ENCODE measurements around the gene KMT5C. TPM values are rescaled to one million over a fixed set of nuclear protein-coding genes. Genes with fewer than 3 reads are reported as not detected.

KMT5C gene
- total RNA-seq, 1 donor from 2014 or later, result 68.4 TPM

DNA sequence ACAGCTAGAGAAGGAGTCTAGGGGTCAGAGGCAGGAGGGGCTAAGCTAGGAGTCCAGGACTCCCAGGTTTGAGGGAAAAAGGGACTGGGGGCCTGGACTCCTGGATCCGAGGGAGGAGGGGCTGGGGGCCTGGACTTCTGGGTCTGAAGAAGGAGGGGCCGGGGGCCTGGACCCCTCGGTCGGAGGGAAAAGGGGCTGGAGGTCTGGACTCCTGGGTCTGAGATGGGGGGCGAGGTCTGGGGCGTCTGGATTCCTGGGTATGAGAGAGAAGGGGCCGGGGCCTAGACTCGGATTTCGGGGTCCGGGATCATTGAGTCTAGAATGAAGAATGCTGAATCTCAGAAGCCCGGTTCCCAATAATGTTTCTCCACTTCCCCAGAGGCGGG, 37.4 kb upstream of the KMT5C start:
- Mint-ChIP-seq H3K36me3 (ENCODE audit: insufficient read depth) (peaks cover 17% of the 10 kb centered on the region), H3K4me3 (ENCODE audit: low read depth) (no peak overlapping the region), H3K4me1 (ENCODE audit: low read depth) (no peaks in the 10 kb centered on the region)

GRCh38 chr19:55303477-55303876, 36.2 kb upstream of the KMT5C start:
- H3K4me3 Mint-ChIP-seq (ENCODE audit: low read depth), result no peak overlapping the region

More for the DNA sequence above, 37.4 kb upstream of the KMT5C start:
- H3K27me3 Mint-ChIP-seq, result no peaks in the 10 kb centered on the region
- DNase-seq (ENCODE audit: low spot score, unreplicated experiment), result no peak
- H3K9me3 Mint-ChIP-seq (ENCODE audit: low read depth), result no peaks in the 10 kb centered on the region
- TF ChIP-seq CTCF (IDR thresholded peaks at IDR 0.05; ENCODE audit: unreplicated experiment), result no peak
- H3K27ac Mint-ChIP-seq, result no peak overlapping the region

DNA sequence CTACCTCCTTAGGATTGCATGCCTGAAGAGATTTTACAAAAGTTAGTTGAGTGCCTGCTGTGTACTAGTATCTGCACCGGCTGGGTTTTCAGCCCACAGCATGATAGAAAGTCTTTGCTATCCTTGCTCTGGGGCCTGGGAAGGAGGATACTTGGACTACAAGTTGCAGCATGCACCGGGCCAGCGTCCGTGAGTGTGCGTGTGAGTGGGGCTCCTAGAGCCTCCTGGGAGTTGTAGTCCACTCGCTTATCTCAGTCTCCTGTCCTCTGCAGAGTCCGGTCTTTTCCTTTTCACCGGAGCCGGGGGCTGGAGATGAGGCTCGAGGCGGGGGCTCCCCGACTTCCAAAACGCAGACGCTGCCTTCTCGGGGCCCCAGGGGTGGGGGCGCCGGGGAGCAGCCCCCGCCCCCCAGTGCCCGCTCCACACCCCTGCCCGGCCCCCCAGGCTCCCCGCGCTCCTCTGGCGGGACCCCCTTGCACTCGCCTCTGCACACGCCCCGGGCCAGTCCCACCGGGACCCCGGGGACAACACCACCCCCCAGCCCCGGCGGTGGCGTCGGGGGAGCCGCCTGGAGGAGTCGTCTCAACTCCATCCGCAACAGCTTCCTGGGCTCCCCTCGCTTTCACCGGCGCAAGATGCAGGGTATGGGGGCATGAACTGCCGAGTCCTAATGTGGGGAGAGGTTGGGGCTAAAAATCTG, 35.2 kb upstream of the KMT5C start:
- no peak for TF ChIP-seq CTCF (IDR thresholded peaks at IDR 0.05; ENCODE audit: unreplicated experiment)
- no peak overlapping the region for H3K4me3 Mint-ChIP-seq (ENCODE audit: low read depth)
- H3K27ac Mint-ChIP-seq, result no peak overlapping the region
- H3K9me3 Mint-ChIP-seq (ENCODE audit: low read depth), result no peaks in the 10 kb centered on the region
- no peaks in the 10 kb centered on the region for H3K27me3 Mint-ChIP-seq
- H3K4me1 Mint-ChIP-seq (ENCODE audit: low read depth), result no peaks in the 10 kb centered on the region
- H3K36me3 Mint-ChIP-seq (ENCODE audit: insufficient read depth), result peaks cover 19% of the 10 kb centered on the region
- no peak for DNase-seq (ENCODE audit: low spot score, unreplicated experiment)

More at GRCh38 chr19:55303477-55303876, 36.2 kb upstream of the KMT5C start:
- no peaks in the 10 kb centered on the region for H3K9me3 Mint-ChIP-seq (ENCODE audit: low read depth)
- no peaks in the 10 kb centered on the region for H3K27me3 Mint-ChIP-seq
- H3K27ac Mint-ChIP-seq, result no peak overlapping the region
- no peaks in the 10 kb centered on the region for H3K4me1 Mint-ChIP-seq (ENCODE audit: low read depth)
- DNase-seq (ENCODE audit: low spot score, unreplicated experiment), result no peak
- TF ChIP-seq CTCF (IDR thresholded peaks at IDR 0.05; ENCODE audit: unreplicated experiment), result no peak
- H3K36me3 Mint-ChIP-seq (ENCODE audit: insufficient read depth), result peaks cover 17% of the 10 kb centered on the region

DNA sequence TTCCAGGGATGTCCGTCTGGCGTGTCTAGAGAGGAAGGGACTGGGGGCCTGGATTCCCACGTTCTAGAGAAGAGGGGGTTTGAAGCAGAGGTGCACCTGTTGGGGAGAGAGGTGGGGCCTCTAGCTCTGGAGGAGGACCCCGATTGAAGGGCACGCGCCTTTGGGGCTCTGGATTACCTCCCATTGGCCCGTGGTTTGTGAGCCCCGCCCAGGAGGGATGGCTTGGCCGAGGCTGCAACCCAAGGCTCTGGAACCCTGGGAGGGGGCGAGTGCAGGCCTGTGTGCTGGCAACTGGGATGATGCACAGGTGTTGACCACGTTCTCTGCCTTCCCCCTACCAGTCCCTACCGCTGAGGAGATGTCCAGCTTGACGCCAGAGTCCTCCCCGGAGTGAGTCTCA, 34.7 kb upstream of the KMT5C start:
- no peak for DNase-seq (ENCODE audit: low spot score, unreplicated experiment)
- no peaks in the 10 kb centered on the region for H3K4me1 Mint-ChIP-seq (ENCODE audit: low read depth)
- H3K36me3 Mint-ChIP-seq (ENCODE audit: insufficient read depth), result peaks cover 16% of the 10 kb centered on the region
- H3K27me3 Mint-ChIP-seq, result no peaks in the 10 kb centered on the region
- H3K9me3 Mint-ChIP-seq (ENCODE audit: low read depth), result no peaks in the 10 kb centered on the region
- H3K4me3 Mint-ChIP-seq (ENCODE audit: low read depth), result no peak overlapping the region
- H3K27ac Mint-ChIP-seq, result no peak overlapping the region
- no peak for TF ChIP-seq CTCF (IDR thresholded peaks at IDR 0.05; ENCODE audit: unreplicated experiment)

DNA sequence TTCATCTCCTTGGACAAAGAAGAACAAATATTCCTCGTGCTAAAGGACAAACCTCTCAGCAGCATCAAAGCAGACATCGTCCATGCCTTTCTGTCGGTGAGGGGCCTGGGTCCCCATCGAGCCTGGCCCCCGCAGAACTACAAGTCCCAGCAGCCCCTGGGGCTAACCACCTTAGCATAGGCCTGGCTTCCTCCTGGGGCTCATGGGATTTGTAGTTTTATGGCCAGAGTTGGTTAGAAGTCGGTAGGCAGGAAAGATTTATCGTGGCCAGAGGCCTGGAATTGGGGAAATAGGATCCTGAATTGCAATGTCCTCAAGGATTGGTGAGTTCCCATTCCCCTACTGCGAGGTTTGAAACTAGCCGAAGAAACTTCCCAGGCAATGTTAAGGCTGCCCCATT, 34.2 kb upstream of the KMT5C start:
- no peak for DNase-seq (ENCODE audit: low spot score, unreplicated experiment)
- H3K4me1 Mint-ChIP-seq (ENCODE audit: low read depth), result no peaks in the 10 kb centered on the region
- H3K4me3 Mint-ChIP-seq (ENCODE audit: low read depth), result no peak overlapping the region
- peaks cover 18% of the 10 kb centered on the region for H3K36me3 Mint-ChIP-seq (ENCODE audit: insufficient read depth)
- no peak for TF ChIP-seq CTCF (IDR thresholded peaks at IDR 0.05; ENCODE audit: unreplicated experiment)
- H3K9me3 Mint-ChIP-seq (ENCODE audit: low read depth), result no peaks in the 10 kb centered on the region
- H3K27me3 Mint-ChIP-seq, result no peaks in the 10 kb centered on the region
- H3K27ac Mint-ChIP-seq, result no peak overlapping the region

Measured in progenitor cell of endocrine pancreas (in vitro differentiated cells).